GM18951 (cell line): ENCODE data around the gene MICALL2.

ENCODE experiments used
- POLR2A ChIP-seq: IDR thresholded peaks from 4 replicates; pipeline ENCODE4 v1.6.1; 2011; ENCODE audit warnings: mild to moderate bottlenecking; ENCODE audit not compliant: insufficient read length, insufficient read depth; ENCODE audit errors: extremely low read depth
- in situ Hi-C: fragments of 300-500 bp; cut with MboI; formaldehyde crosslinking; loops from one replicate; pipeline ENCODE4 v1.12.0; 2022; ENCODE audit warnings: low sequenced_read_pairs, mixed read lengths, inconsistent platforms; ENCODE audit not compliant: unreplicated experiment

The MICALL2 gene

DNA sequence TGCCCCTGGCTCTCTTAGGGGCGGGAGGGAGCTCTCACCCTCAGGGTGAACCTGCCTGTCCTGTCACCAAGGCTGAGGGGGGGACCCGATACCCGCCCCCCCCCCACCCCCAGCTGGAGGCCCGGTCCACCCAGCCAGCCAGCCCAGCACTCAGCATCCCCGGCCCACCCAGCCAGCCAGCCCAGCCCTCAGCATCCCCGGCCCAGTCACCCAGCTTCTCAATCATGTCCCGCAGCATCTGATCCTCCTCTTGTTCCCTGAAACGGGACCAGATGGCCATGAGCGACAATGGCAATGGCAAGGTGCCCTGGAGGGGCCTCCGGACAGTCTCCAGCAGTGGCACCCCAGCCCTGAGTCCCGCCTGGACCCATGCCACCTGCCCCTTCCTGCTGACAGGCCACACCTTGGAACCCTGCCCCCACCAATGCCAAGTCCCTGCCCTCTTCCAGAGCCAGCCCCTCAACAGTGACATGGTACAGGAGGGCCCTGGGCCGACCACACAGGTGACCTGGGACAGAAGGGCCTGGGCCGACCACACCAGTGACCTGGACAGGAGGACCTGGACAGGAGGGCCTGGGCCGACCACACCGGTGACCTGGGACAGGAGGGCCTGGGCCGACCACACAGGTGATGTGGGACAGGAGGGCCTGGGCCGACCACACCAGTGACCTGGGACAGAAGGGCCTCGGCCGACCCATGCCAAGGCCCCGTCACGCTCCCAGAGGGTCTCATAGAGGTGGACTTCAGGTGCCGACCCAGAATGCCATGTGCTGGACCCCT lies 24.2 kb downstream of the MICALL2 start:
- no peak for TF ChIP-seq POLR2A
- in situ Hi-C loops = no loop called here

DNA sequence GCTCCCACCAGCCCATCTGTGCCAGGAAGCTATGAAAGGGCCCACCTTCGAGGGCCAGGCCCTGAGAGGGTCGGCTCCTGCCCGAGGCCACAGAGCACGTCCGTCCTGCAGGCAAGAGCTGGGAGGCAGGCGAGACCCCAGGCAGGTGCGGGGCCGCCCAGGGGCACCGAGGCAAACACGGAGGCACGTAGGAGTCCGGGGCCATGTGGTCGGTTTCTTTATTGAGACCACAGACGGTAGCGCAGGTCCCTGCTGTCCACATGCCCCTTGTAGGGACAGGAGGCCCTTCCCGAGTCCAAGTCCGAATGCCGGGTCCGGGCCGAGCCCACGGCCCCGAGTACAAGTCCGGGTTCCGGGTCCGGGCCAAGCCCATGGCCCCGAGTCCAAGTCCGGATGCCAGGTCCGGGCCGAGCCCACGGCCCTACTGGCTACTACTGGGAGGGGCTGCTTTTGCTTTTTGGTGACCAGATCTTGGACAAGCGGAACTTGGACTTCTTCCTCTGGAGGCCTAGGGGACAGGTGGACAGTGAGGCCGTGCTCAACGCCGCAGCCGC lies 25.0 kb downstream of the MICALL2 start:
- in situ Hi-C loops = no loop called here
- TF ChIP-seq POLR2A = no peak

DNA sequence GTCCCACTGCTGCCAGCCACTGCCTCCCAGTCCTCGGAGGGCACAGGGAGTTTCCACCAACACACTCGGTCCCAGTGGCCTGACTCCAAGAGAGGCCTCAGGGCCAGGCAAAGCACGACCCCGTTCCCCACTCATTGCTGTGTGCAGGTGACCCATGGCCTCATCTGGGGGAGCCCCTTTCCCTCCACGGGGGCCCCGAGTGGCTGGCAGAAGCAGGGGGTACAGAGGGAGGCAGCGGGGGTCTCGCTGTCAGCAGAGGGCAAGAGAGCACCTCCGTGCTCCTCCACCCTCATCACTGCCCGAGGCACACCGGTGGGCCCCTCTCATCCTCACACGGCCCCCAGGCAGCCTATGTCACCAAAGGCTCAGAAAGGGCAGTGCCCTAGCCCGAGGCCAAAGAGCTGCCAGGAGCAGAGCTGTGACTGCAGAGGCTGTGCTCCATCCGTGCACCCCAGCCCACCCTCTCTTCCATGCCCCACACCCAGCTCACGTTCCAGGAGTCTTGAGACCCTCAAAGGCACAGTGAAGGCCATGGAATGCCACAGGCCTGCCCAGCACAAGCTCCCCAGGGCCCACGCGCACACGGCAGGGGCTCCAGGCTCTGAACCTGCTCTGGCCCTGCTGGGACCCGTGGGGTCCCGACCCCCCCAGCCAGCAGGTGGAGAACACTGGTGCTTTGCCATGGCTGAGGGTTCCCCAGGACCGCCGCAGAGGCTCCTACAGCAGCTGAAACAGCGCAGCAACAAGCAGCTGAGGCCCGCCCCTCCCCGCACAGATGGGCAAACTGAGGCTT lies 25.9 kb downstream of the MICALL2 start:
- TF ChIP-seq POLR2A = no peak
- in situ Hi-C loops = no loop called here

DNA sequence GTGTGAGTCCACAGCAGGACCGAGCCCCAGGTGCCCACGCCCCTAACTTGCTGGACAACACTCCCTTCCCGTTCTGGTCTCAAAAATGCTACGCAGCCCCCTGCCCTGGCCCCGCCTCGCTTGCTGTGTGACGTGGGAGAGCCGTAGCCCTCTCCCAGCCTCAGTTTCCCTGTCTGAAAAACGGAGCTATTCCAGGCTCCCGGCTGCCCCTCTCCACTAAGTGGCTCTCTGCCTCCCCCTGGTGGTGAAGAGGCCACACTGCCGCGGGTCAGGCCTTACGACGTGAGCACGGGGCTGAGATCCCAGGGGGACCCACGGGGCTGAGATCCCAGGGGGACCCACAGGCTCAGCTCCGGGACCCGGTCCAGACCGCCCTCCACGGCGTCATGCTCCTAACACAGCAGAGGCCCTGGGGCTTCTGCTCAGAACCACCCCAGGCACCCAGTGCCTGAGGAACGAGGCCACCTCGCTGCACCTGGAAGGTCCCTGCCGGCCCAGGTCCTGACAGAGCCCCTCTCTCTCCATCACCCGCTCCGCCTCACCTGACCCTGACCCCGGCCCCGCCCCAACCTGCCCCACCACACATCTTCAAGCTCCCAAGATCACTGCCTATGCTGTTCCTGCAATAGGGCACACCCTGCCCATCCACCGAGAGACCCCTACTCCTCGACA lies 26.7 kb downstream of the MICALL2 start:
- in situ Hi-C loops = no loop called here
- no peak for TF ChIP-seq POLR2A

DNA sequence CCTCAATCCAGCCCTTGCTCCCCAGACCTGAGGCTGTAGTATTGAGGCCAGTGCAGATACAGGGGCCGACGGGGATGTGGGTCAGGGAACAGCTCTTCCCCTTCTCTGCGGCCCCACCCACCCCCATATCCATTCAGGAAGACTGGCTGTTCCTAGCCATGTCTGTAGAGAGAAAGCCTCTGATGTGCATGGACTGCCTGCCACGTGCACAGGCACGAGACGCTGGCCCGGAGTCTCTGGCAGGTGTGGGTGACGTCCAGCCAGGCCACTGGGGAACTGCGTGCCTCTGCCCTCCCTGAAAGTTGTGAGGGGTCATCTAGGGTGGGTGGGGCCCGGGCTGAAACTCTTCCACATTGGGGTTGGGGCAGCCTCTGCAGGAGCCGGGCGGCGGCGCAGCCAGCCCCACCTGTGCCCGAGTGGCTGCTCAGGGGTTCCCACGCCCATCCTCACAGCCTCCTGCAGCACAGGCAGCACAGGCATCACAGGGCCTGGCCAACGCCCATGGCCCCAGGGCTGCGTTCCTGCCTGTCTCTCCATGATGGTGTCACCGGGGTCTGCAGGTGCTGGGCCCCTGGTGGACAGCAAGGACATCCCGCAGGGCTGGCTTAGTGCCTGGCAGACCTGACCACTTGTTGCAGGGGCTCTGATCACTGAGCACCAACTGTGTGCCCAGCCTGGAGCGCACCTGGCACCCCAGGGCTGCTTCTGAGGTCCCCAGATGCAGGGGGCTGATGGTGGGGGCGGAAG lies 27.5 kb downstream of the MICALL2 start:
- in situ Hi-C loops = no loop called here
- no peak for TF ChIP-seq POLR2A

DNA sequence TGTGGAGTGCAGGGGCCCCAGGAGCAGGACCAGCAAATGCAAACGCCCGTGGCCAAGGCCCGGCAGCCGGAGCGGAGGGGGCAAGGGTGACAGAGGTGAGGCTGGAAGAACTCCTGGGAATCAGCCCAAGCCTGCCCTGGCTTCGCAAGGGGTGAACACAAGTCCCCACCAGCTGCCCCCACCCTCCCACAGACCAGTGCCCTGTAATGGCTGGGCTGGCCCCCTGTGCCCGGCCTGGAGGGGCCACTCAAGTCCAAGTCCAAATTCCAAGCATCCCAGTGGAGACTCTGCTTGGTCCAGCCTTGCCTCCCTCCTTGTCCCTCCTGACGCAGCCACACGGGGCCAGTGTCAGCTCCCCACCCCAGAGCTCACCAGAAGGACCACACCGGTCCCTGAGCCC lies 28.0 kb downstream of the MICALL2 start:
- TF ChIP-seq POLR2A = no peak
- in situ Hi-C loops = no loop called here

GRCh38 chr7:1430056-1430845 lies 29.0 kb downstream of the MICALL2 start:
- in situ Hi-C loops = no loop called here
- no peak for TF ChIP-seq POLR2A

DNA sequence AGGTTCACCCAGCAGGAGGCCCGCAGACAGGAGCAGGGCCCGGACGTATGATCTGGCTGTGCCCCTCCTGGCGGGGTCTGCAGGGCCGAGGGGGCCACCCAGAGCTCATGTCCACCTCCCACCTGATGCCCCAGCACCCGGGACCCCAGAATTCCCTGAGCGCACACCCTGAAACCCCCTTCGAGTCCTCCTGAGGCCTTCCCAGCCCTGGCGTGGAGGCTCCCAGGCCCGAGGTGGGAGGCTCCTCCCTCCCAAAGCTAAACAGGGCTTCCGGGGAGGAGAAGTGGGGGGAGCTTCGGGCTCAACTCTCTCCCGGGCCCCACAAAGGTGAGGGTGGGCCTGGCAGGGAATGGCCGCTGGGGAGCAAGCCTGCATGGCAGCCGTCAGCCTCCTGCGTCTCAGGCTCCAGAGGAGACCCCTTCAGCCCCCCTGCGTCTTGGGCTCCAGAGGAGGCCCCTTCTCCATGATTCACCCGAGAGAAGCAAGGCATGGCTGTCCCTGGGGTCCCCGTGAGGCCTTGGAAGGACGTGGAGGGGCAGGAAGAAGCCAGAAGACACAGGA lies 30.2 kb downstream of the MICALL2 start:
- in situ Hi-C loops = no loop called here
- no peak for TF ChIP-seq POLR2A

DNA sequence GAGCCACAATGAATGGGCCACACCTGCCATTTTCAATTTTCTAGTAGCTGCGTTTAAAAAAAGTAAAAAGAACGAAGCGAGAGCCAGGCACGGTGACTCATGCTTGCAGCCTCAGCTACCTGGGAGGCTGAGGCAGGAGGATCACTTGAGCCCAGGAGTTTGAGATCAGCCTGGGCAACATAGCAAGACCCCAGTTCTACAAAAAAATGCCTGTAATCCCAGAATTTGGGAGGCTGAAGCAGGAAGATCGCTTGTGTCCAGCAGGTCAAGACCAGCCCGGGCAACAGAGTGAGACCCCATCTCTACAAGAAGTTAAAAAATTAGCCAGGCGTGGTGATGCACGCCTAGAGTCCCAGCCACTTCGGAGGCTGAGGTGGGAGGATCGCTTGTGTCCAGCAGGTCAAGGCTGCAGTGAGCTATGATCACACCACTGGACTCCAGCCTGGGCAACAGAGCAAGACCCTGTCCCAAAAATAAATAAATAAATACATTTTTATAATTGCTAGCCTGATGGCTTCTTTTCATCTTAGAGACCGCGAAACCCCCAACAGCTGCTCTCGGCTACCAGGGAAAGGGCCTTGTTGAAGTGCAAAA lies 32.1 kb downstream of the MICALL2 start:
- in situ Hi-C loops = no loop called here
- TF ChIP-seq POLR2A = no peak

GRCh38 chr7:1426474-1426873 lies 32.8 kb downstream of the MICALL2 start:
- in situ Hi-C loops = no loop called here
- no peak for TF ChIP-seq POLR2A
